Sigmoid colon (tissue), 4 donors: ENCODE results near the gene LINGO4.

ENCODE experiments used
- POLR2A ChIP-seq, 2 donors: fragments of 450-650 bp; IDR thresholded peaks; one replicate each; pipeline ENCODE4 v1.6.1; 2016; ENCODE audit warnings: antibody characterized with exemption in 2 of 2, mild to moderate bottlenecking in 2 of 2, moderate library complexity in 2 of 2
- POLR2AphosphoS5 ChIP-seq, 4 donors: sonication (generic); formaldehyde crosslinking; IDR thresholded peaks; one replicate each; pipeline ENCODE4 v1.6.1; 2017; ENCODE audit warnings: antibody characterized with exemption in 4 of 4
- TF ChIP-seq, protein P1 (sequence below), 4 experiments: fragments of 450-650 bp in 3 of 4; fragments of 200-600 bp in 1 of 4; IDR thresholded peaks; one replicate each; pipeline ENCODE4 v1.5.1; 2016 to 2019; ENCODE audit warnings: antibody characterized with exemption in 4 of 4, mild to moderate bottlenecking in 3 of 4, moderate library complexity in 2 of 4

DNA sequence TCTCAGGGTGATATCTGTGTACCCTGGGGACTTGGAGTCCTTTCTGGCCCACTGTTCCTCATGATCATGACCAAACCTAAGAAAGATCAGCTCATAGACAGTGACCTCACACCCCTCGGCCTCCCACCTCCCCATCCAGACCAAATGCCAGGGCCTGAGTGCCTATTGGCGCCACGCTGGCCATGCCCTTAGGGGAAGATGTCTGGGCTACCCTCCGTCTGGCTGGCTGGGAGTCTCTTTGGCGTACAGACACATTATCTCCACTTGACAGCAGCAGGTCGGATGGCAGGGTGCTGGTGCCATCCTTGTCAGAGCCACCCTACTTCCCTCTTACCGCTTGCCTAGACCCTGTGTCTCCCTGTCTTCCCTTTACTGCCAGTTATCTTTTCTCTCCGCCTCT lies 18.0 kb upstream of the LINGO4 start:
- TF ChIP-seq, protein P1, sequence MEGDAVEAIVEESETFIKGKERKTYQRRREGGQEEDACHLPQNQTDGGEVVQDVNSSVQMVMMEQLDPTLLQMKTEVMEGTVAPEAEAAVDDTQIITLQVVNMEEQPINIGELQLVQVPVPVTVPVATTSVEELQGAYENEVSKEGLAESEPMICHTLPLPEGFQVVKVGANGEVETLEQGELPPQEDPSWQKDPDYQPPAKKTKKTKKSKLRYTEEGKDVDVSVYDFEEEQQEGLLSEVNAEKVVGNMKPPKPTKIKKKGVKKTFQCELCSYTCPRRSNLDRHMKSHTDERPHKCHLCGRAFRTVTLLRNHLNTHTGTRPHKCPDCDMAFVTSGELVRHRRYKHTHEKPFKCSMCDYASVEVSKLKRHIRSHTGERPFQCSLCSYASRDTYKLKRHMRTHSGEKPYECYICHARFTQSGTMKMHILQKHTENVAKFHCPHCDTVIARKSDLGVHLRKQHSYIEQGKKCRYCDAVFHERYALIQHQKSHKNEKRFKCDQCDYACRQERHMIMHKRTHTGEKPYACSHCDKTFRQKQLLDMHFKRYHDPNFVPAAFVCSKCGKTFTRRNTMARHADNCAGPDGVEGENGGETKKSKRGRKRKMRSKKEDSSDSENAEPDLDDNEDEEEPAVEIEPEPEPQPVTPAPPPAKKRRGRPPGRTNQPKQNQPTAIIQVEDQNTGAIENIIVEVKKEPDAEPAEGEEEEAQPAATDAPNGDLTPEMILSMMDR (IDR thresholded peaks at IDR 0.05): no peak
- TF ChIP-seq POLR2AphosphoS5 (IDR thresholded peaks at IDR 0.05) (no peak), POLR2A (IDR thresholded peaks at IDR 0.05) (no peak)
